OCI-LY3 (cell line): ENCODE data around the gene DIP2C.

Experiments
- EZH2phosphoT487 ChIP-seq: fragments of 200-600 bp; shearing (Covaris generic); IDR thresholded peaks from 2 replicates; pipeline ENCODE4 v1.6.1; 2018; ENCODE audit warnings: antibody characterized with exemption, mixed run types, low read depth
- TF ChIP-seq, protein P1 (sequence below): fragments of 200-600, 300-600 bp; sonication (generic); IDR thresholded peaks from 2 replicates; pipeline ENCODE4 v1.5.1; 2014; ENCODE audit warnings: antibody characterized with exemption, low read length, low read depth

- TF ChIP-seq, protein P1, sequence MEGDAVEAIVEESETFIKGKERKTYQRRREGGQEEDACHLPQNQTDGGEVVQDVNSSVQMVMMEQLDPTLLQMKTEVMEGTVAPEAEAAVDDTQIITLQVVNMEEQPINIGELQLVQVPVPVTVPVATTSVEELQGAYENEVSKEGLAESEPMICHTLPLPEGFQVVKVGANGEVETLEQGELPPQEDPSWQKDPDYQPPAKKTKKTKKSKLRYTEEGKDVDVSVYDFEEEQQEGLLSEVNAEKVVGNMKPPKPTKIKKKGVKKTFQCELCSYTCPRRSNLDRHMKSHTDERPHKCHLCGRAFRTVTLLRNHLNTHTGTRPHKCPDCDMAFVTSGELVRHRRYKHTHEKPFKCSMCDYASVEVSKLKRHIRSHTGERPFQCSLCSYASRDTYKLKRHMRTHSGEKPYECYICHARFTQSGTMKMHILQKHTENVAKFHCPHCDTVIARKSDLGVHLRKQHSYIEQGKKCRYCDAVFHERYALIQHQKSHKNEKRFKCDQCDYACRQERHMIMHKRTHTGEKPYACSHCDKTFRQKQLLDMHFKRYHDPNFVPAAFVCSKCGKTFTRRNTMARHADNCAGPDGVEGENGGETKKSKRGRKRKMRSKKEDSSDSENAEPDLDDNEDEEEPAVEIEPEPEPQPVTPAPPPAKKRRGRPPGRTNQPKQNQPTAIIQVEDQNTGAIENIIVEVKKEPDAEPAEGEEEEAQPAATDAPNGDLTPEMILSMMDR: no peak
- no peak for TF ChIP-seq EZH2phosphoT487
Measured at GRCh38 chr10:617471-617870, 72.0 kb downstream of the DIP2C start.
